Ishikawa (cell line): ENCODE results near the gene AIG1.

Experiments
- CEBPB ChIP-seq: IDR thresholded peaks from 2 replicates; pipeline ENCODE4 v1.6.1; 2012
- CREB1 ChIP-seq: IDR thresholded peaks from 2 replicates; pipeline ENCODE4 v1.6.1; 2012; ENCODE audit warnings: low read depth
- EGR1 ChIP-seq: IDR thresholded peaks from 2 replicates; pipeline ENCODE4 v1.6.1; 2012
- EP300 ChIP-seq: IDR thresholded peaks from 2 replicates; pipeline ENCODE4 v1.6.1; 2012; ENCODE audit warnings: borderline replicate concordance
- FOXM1 ChIP-seq: IDR thresholded peaks from 2 replicates; pipeline ENCODE4 v1.6.1; 2012; ENCODE audit warnings: low read depth, borderline replicate concordance
- MAX ChIP-seq: IDR thresholded peaks from 2 replicates; pipeline ENCODE4 v1.6.1; 2012
- NFIC ChIP-seq: IDR thresholded peaks from 2 replicates; pipeline ENCODE4 v1.6.1; 2012
- RAD21 ChIP-seq: IDR thresholded peaks from 2 replicates; pipeline ENCODE4 v1.6.1; 2012; ENCODE audit warnings: low read depth
- REST ChIP-seq: IDR thresholded peaks from 2 replicates; pipeline ENCODE4 v1.6.1; 2012; ENCODE audit warnings: low read depth, mild to moderate bottlenecking
- TAF1 ChIP-seq: IDR thresholded peaks from 2 replicates; pipeline ENCODE4 v1.6.1; 2012; ENCODE audit warnings: low read depth, mild to moderate bottlenecking
- TCF12 ChIP-seq: IDR thresholded peaks from 2 replicates; pipeline ENCODE4 v1.6.1; 2012; ENCODE audit warnings: low read depth
- TEAD4 ChIP-seq: IDR thresholded peaks from 2 replicates; pipeline ENCODE4 v1.6.1; 2012
- YY1 ChIP-seq: IDR thresholded peaks from 2 replicates; pipeline ENCODE4 v1.6.1; 2012; ENCODE audit warnings: low read depth
- ZBTB7A ChIP-seq: IDR thresholded peaks from 2 replicates; pipeline ENCODE4 v1.6.1; 2012; ENCODE audit warnings: low read depth

- TF ChIP-seq CEBPB = no peak
- TF ChIP-seq EGR1 = no peak
- no peak for TF ChIP-seq EP300
- no peak for TF ChIP-seq MAX
- no peak for TF ChIP-seq RAD21
- no peak for TF ChIP-seq CREB1
- TF ChIP-seq TEAD4 = no peak
- TF ChIP-seq FOXM1 = no peak
- no peak for TF ChIP-seq TAF1
- TF ChIP-seq ZBTB7A = no peak
- TF ChIP-seq REST = no peak
- no peak for TF ChIP-seq NFIC
- TF ChIP-seq YY1 = no peak
- TF ChIP-seq TCF12 = no peak
Measured at GRCh38 chr6:143357561-143358255, 297.0 kb downstream of the AIG1 start.
